Naive B cell (primary cell): ENCODE data around the gene TRIM7. TPM values are rescaled to one million over a fixed set of nuclear protein-coding genes. Genes with fewer than 3 reads are reported as not detected.
A peak's percentile ranks its signal among the peaks of the same experiment; 100 is the strongest.

ENCODE experiments used
- ATAC-seq, 2 donors: fragments of 150-1000 bp; cut with Tn5 transposase; 2 replicates each; pipeline ENCODE4 v1.10.0; 2021; ENCODE audit warnings: low read depth in 2 of 2, mild to moderate bottlenecking in 2 of 2, moderate library complexity in 2 of 2
- DNase-seq: peaks from one replicate; pipeline ENCODE4 v3.0.0; 2022
- H3K27ac Mint-ChIP-seq, 6 donors: one replicate each; pipeline ENCODE4 v1.8.0; 2020 to 2022; ENCODE audit warnings: mild to moderate bottlenecking in 6 of 6, mixed read lengths in 6 of 6, moderate library complexity in 5 of 6, inconsistent platforms in 2 of 6
- H3K27me3 Mint-ChIP-seq, 3 donors: one replicate each; pipeline ENCODE4 v1.8.0; 2021 to 2022; ENCODE audit warnings: mixed read lengths in 3 of 3, mild to moderate bottlenecking in 1 of 3
- H3K36me3 Mint-ChIP-seq, 2 donors: one replicate each; pipeline ENCODE4 v1.8.0; 2020 to 2022; ENCODE audit warnings: mixed read lengths in 2 of 2, inconsistent platforms in 1 of 2, mild to moderate bottlenecking in 1 of 2
- H3K4me1 Mint-ChIP-seq, 3 donors: one replicate each; pipeline ENCODE4 v1.8.0; 2020 to 2022; ENCODE audit warnings: mixed read lengths in 3 of 3, inconsistent platforms in 1 of 3, mild to moderate bottlenecking in 1 of 3, moderate library complexity in 1 of 3
- H3K4me3 Mint-ChIP-seq, 8 donors: one replicate each; pipeline ENCODE4 v1.8.0; 2020 to 2022; ENCODE audit warnings: mild to moderate bottlenecking in 8 of 8, mixed read lengths in 8 of 8, moderate library complexity in 8 of 8, inconsistent platforms in 2 of 8
- H3K9me3 Mint-ChIP-seq, 7 donors: one replicate each; pipeline ENCODE4 v1.8.0; 2020 to 2022; ENCODE audit warnings: mixed read lengths in 7 of 7, mild to moderate bottlenecking in 5 of 7, inconsistent platforms in 2 of 7, moderate library complexity in 1 of 7
- polyA plus RNA-seq, 6 donors: library from polyadenylated mRNA; unstranded; fragments of 300-500 nt; fragmentation: Illumina TruSeq; gene quantifications; one replicate each; pipeline ENCODE4 v1.2.3, GENCODE V29; 2021; ENCODE audit warnings: low read depth in 6 of 6

Gene TRIM7
- polyA plus RNA-seq: under 1 TPM in 3 of 6 donors, not detected in 3; 0.09 to 0.27 (median 0.24) TPM

GRCh38 chr5:181204826-181205760 is at the start of gene TRIM7:
TRIM7 (minus strand) TSS chr5:181205196; CDS start chr5:181205110, 86 bp downstream.
- Mint-ChIP-seq H3K4me1 (peaks cover 31 to 43% (median 40%) of the 10 kb centered on the region in 3 donors), H3K27me3 (peaks cover 20 to 37% (median 30%) of the 10 kb centered on the region in 3 donors), H3K4me3 (peak within 1 kb of the TSS; percentile 86 to 98 (median 94)), H3K36me3 (peaks cover 4 to 8% of the 10 kb centered on the region in 2 donors), H3K27ac (peak within 1 kb of the TSS in 5 of 6 donors; percentile 78 to 100 (median 99)), H3K9me3 (peaks cover 0 to 10% (median 4%) of the 10 kb centered on the region in 7 donors)
- DNase-seq (peak; percentile 15), ATAC-seq (no peak)

- H3K27me3 Mint-ChIP-seq: no peaks in the 10 kb centered on the region
- no peaks in the 10 kb centered on the region for H3K9me3 Mint-ChIP-seq
- H3K4me3 Mint-ChIP-seq: peak overlapping the region; percentile 64 to 99 (median 97)
- DNase-seq (no peak), ATAC-seq (no peak)
- peak overlapping the region in 5 of 6 donors; percentile 70 to 98 (median 92) for H3K27ac Mint-ChIP-seq
- peaks cover 52 to 71% (median 63%) of the 10 kb centered on the region in 3 donors for H3K4me1 Mint-ChIP-seq
- no peaks in the 10 kb centered on the region for H3K36me3 Mint-ChIP-seq
Measured at GRCh38 chr5:181248277-181248676, 43.3 kb upstream of the TRIM7 start.

GRCh38 chr5:181246276-181247049 is 41.5 kb upstream of the TRIM7 start:
- H3K27me3 Mint-ChIP-seq: no peaks in the 10 kb centered on the region
- peaks cover 0 to 6% of the 10 kb centered on the region in 2 donors for H3K36me3 Mint-ChIP-seq
- peak; percentile 62 for DNase-seq
- peaks cover 61 to 84% (median 75%) of the 10 kb centered on the region in 3 donors for H3K4me1 Mint-ChIP-seq
- peak overlapping the region; percentile 97 to 98 (median 98) for H3K27ac Mint-ChIP-seq
- H3K9me3 Mint-ChIP-seq: no peaks in the 10 kb centered on the region
- peak overlapping the region; percentile 95 to 99 (median 97) for H3K4me3 Mint-ChIP-seq
- ATAC-seq: peak; percentile 12 to 15

GRCh38 chr5:181245427-181246275 is 40.7 kb upstream of the TRIM7 start:
- peak overlapping the region; percentile 95 to 99 (median 97) for H3K4me3 Mint-ChIP-seq
- H3K9me3 Mint-ChIP-seq: no peaks in the 10 kb centered on the region
- H3K27me3 Mint-ChIP-seq: no peaks in the 10 kb centered on the region
- H3K27ac Mint-ChIP-seq: peak overlapping the region; percentile 95 to 98 (median 98)
- H3K36me3 Mint-ChIP-seq: peaks cover 0 to 6% of the 10 kb centered on the region in 2 donors
- DNase-seq (no peak), ATAC-seq (no peak)
- H3K4me1 Mint-ChIP-seq: peaks cover 60 to 88% (median 73%) of the 10 kb centered on the region in 3 donors

- Mint-ChIP-seq H3K4me1 (peaks cover 52 to 82% (median 65%) of the 10 kb centered on the region in 3 donors), H3K9me3 (no peaks in the 10 kb centered on the region), H3K36me3 (peaks cover 8 to 13% of the 10 kb centered on the region in 2 donors), H3K27me3 (no peaks in the 10 kb centered on the region), H3K27ac (peak within 1 kb of the TSS; percentile 96 to 98 (median 98)), H3K4me3 (peak within 1 kb of the TSS; percentile 96 to 99 (median 98))
- DNase-seq: peak; percentile 89
- peak; percentile 77 to 79 for ATAC-seq
Measured at GRCh38 chr5:181243564-181244343, 38.8 kb upstream of the TRIM7 start, which contains the start of gene RACK1. RACK1 (minus strand) TSS chr5:181243906; CDS start chr5:181243800, 106 bp downstream.

- ATAC-seq (peak in 1 of 2 donors; percentile 23), DNase-seq (peak; percentile 18)
- H3K27me3 Mint-ChIP-seq: no peaks in the 10 kb centered on the region
- peaks cover 52 to 75% (median 65%) of the 10 kb centered on the region in 3 donors for H3K4me1 Mint-ChIP-seq
- peaks cover 14 to 18% of the 10 kb centered on the region in 2 donors for H3K36me3 Mint-ChIP-seq
- H3K4me3 Mint-ChIP-seq: peak overlapping the region; percentile 96 to 99 (median 97)
- H3K27ac Mint-ChIP-seq: peak overlapping the region; percentile 96 to 98 (median 98)
- H3K9me3 Mint-ChIP-seq: no peaks in the 10 kb centered on the region
Measured at GRCh38 chr5:181243018-181243563, 38.1 kb upstream of the TRIM7 start.

- DNase-seq (no peak), ATAC-seq (no peak)
- Mint-ChIP-seq H3K4me3 (peak overlapping the region; percentile 74 to 99 (median 97)), H3K9me3 (no peaks in the 10 kb centered on the region), H3K27me3 (no peaks in the 10 kb centered on the region), H3K27ac (peak overlapping the region; percentile 96 to 98 (median 98)), H3K36me3 (peaks cover 21 to 22% of the 10 kb centered on the region in 2 donors), H3K4me1 (peaks cover 48 to 65% (median 58%) of the 10 kb centered on the region in 3 donors)
Measured at GRCh38 chr5:181242031-181242451, 37.0 kb upstream of the TRIM7 start.

GRCh38 chr5:181241393-181241975 is 36.5 kb upstream of the TRIM7 start:
- Mint-ChIP-seq H3K4me3 (peak overlapping the region; percentile 9 to 98 (median 97)), H3K27ac (peak overlapping the region in 5 of 6 donors; percentile 70 to 98 (median 98)), H3K36me3 (peaks cover 21 to 22% of the 10 kb centered on the region in 2 donors), H3K9me3 (no peaks in the 10 kb centered on the region), H3K4me1 (peaks cover 46 to 64% (median 53%) of the 10 kb centered on the region in 3 donors), H3K27me3 (no peaks in the 10 kb centered on the region)
- ATAC-seq (no peak), DNase-seq (no peak)

- no peak for DNase-seq
- Mint-ChIP-seq H3K9me3 (no peaks in the 10 kb centered on the region), H3K36me3 (peaks cover 21 to 22% of the 10 kb centered on the region in 2 donors), H3K27ac (peak overlapping the region in 4 of 6 donors; percentile 23 to 58 (median 54)), H3K27me3 (no peaks in the 10 kb centered on the region), H3K4me3 (peak overlapping the region in 3 of 8 donors; percentile 56 to 71 (median 64)), H3K4me1 (peaks cover 27 to 46% (median 41%) of the 10 kb centered on the region in 3 donors)
- ATAC-seq: no peak
Measured at GRCh38 chr5:181239062-181239663, 34.2 kb upstream of the TRIM7 start.

GRCh38 chr5:181237729-181238385 is 32.9 kb upstream of the TRIM7 start:
- Mint-ChIP-seq H3K36me3 (peaks cover 19 to 22% of the 10 kb centered on the region in 2 donors), H3K27ac (peak overlapping the region in 2 of 6 donors; percentile 29 to 76), H3K4me1 (peaks cover 24 to 37% (median 34%) of the 10 kb centered on the region in 3 donors), H3K4me3 (peak overlapping the region in 1 of 8 donors; percentile 23), H3K9me3 (no peaks in the 10 kb centered on the region), H3K27me3 (no peaks in the 10 kb centered on the region)
- DNase-seq: no peak
- ATAC-seq: no peak
